SU-DHL-6 (cell line): ENCODE results near the gene SYT8.

Experiments
- H2AFZ ChIP-seq: fragments of 200-600 bp; sonication (generic); 2 replicates; pipeline ENCODE4 v1.6.1; 2014; ENCODE audit warnings: low read depth, mild to moderate bottlenecking, moderate library complexity, mixed read lengths, antibody characterized with exemption, low read length; ENCODE audit not compliant: severe bottlenecking
- H3F3A ChIP-seq: fragments of 200-600 bp; shearing (Covaris generic); 2 replicates; pipeline ENCODE4 v1.6.0; 2016; ENCODE audit warnings: antibody characterized with exemption, mild to moderate bottlenecking; ENCODE audit not compliant: insufficient read depth
- H3K27ac ChIP-seq: fragments of 200-600 bp; sonication (generic); 2 replicates; pipeline ENCODE4 v1.5.1; 2016; ENCODE audit warnings: low read depth, mild to moderate bottlenecking, low read length, moderate library complexity, mixed read lengths
- H3K27me3 ChIP-seq: fragments of 200-600 bp; sonication (generic), shearing (Covaris generic); 2 replicates; pipeline ENCODE4 v1.6.0; 2014; ENCODE audit warnings: mild to moderate bottlenecking, low read length
- H3K36me3 ChIP-seq: fragments of 200-600 bp; sonication (generic); 2 replicates; pipeline ENCODE4 v1.6.1; 2014; ENCODE audit warnings: mild to moderate bottlenecking, low read length, mixed read lengths
- H3K4me2 ChIP-seq: fragments of 300-600, 200-600 bp; shearing (Covaris generic), sonication (generic); 2 replicates; pipeline ENCODE4 v1.6.0; 2014; ENCODE audit warnings: low read length, low read depth, mild to moderate bottlenecking; ENCODE audit not compliant: poor library complexity, severe bottlenecking
- H3K4me3 ChIP-seq: fragments of 200-600 bp; sonication (generic); 2 replicates; pipeline ENCODE4 v1.5.1; 2014; ENCODE audit warnings: antibody characterized with exemption, low read length, mild to moderate bottlenecking, mixed read lengths; ENCODE audit not compliant: insufficient read depth, poor library complexity, severe bottlenecking
- H3K79me2 ChIP-seq: fragments of 200-600 bp; sonication (generic); 2 replicates; pipeline ENCODE4 v1.6.1; 2014; ENCODE audit warnings: mild to moderate bottlenecking, low read length, moderate library complexity; ENCODE audit not compliant: insufficient read depth
- H3K9ac ChIP-seq: fragments of 200-600 bp; sonication (generic); 2 replicates; pipeline ENCODE4 v1.7.0; 2014; ENCODE audit warnings: mild to moderate bottlenecking, low read length
- H3K9me2 ChIP-seq: fragments of 200-600 bp; sonication (generic); replicated peaks from 2 replicates; pipeline ENCODE4 v1.6.1; 2014; ENCODE audit warnings: low read length; ENCODE audit not compliant: insufficient read depth
- H3K9me3 ChIP-seq: fragments of 200-600 bp; sonication (generic); 2 replicates; pipeline ENCODE4 v1.6.1; 2014; ENCODE audit warnings: low read length, mixed read lengths; ENCODE audit not compliant: insufficient read depth
- H4K20me1 ChIP-seq: fragments of 200-600 bp; sonication (generic); 2 replicates; pipeline ENCODE4 v1.6.1; 2014; ENCODE audit warnings: low read depth, mild to moderate bottlenecking, antibody characterized with exemption, low read length, moderate library complexity, mixed read lengths
- EZH2phosphoT487 ChIP-seq: fragments of 200-600 bp; sonication (generic), shearing (Covaris generic); conservative IDR thresholded peaks from 2 replicates; pipeline ENCODE4 v1.6.1; 2018; ENCODE audit warnings: mild to moderate bottlenecking, antibody characterized with exemption, low read length, moderate library complexity, mixed read lengths
- TF ChIP-seq, protein P1 (sequence below): fragments of 200-600 bp; sonication (generic); IDR thresholded peaks from one replicate; pipeline ENCODE4 v1.5.1; 2017; ENCODE audit warnings: antibody characterized with exemption, mild to moderate bottlenecking, low read length, moderate library complexity; ENCODE audit not compliant: insufficient read depth, poor library complexity, severe bottlenecking

SYT8 gene

DNA sequence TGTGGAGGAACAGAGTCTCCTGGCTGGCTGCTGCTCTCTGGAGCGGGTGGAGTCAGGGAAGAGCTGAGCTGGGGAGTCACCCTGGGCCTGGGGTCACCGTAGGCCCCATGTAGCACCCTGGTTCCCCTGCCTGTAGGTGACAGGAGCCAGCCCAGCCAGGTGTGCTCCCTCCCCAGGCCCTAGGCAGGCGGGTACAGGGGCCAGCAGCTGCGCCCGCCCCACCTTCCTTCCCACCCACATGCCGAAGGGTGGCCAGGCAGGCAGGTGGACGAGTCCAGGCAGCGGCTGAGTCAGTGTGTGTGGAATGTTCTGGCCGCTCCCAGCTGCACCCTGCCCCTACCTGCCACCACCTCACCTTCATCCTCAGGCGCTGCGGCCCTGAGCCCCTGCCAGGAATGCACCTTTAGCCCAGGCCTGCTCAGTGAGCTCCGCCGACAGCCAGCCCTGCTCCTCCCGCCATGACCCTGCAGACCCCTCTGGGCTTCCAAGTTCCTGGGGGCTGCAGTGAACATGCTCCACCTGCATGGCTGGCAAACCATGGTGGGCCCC, 654 bp upstream of the SYT8 start:
- Histone ChIP-seq H4K20me1 (no peaks in the 10 kb centered on the region), H3K4me3 (no peak overlapping the region), H3K9me3 (no peaks in the 10 kb centered on the region), H2AFZ (no peak overlapping the region), H3K27me3 (no peaks in the 10 kb centered on the region), H3F3A (no peaks in the 10 kb centered on the region), H3K4me2 (no peak overlapping the region), H3K36me3 (no peaks in the 10 kb centered on the region), H3K79me2 (no peaks in the 10 kb centered on the region), H3K9me2 (no peaks in the 10 kb centered on the region), H3K27ac (no peak overlapping the region), H3K9ac (no peak overlapping the region)
- TF ChIP-seq, protein P1, sequence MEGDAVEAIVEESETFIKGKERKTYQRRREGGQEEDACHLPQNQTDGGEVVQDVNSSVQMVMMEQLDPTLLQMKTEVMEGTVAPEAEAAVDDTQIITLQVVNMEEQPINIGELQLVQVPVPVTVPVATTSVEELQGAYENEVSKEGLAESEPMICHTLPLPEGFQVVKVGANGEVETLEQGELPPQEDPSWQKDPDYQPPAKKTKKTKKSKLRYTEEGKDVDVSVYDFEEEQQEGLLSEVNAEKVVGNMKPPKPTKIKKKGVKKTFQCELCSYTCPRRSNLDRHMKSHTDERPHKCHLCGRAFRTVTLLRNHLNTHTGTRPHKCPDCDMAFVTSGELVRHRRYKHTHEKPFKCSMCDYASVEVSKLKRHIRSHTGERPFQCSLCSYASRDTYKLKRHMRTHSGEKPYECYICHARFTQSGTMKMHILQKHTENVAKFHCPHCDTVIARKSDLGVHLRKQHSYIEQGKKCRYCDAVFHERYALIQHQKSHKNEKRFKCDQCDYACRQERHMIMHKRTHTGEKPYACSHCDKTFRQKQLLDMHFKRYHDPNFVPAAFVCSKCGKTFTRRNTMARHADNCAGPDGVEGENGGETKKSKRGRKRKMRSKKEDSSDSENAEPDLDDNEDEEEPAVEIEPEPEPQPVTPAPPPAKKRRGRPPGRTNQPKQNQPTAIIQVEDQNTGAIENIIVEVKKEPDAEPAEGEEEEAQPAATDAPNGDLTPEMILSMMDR = no peak
- no peak for TF ChIP-seq EZH2phosphoT487

DNA sequence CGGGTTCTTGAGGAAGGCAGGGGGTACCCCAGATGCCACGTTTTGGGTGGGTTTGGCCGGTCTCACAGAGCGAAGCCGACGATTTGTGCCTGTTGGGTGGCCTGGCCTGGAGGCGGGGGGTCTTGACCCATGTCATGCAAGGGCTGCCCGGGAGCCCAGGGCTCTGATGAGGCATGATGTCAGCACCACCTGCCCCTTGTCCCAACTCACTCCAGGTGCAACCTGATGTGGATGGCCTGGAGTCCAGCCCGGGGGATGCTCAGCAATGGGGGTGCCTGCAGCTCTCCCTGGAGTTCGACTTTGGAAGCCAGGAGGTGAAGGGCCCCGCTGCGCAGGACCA, 851 bp downstream of the SYT8 start:
- H3F3A ChIP-seq = no peaks in the 10 kb centered on the region
- H3K9ac ChIP-seq = no peak overlapping the region
- no peaks in the 10 kb centered on the region for H4K20me1 ChIP-seq
- H2AFZ ChIP-seq = no peak overlapping the region
- no peaks in the 10 kb centered on the region for H3K9me2 ChIP-seq
- H3K27ac ChIP-seq = no peak overlapping the region
- no peak overlapping the region for H3K4me2 ChIP-seq
- no peak for TF ChIP-seq EZH2phosphoT487
- TF ChIP-seq, protein P1 = no peak
- no peak overlapping the region for H3K4me3 ChIP-seq
- H3K9me3 ChIP-seq = no peaks in the 10 kb centered on the region
- no peaks in the 10 kb centered on the region for H3K79me2 ChIP-seq
- no peaks in the 10 kb centered on the region for H3K27me3 ChIP-seq
- no peaks in the 10 kb centered on the region for H3K36me3 ChIP-seq

DNA sequence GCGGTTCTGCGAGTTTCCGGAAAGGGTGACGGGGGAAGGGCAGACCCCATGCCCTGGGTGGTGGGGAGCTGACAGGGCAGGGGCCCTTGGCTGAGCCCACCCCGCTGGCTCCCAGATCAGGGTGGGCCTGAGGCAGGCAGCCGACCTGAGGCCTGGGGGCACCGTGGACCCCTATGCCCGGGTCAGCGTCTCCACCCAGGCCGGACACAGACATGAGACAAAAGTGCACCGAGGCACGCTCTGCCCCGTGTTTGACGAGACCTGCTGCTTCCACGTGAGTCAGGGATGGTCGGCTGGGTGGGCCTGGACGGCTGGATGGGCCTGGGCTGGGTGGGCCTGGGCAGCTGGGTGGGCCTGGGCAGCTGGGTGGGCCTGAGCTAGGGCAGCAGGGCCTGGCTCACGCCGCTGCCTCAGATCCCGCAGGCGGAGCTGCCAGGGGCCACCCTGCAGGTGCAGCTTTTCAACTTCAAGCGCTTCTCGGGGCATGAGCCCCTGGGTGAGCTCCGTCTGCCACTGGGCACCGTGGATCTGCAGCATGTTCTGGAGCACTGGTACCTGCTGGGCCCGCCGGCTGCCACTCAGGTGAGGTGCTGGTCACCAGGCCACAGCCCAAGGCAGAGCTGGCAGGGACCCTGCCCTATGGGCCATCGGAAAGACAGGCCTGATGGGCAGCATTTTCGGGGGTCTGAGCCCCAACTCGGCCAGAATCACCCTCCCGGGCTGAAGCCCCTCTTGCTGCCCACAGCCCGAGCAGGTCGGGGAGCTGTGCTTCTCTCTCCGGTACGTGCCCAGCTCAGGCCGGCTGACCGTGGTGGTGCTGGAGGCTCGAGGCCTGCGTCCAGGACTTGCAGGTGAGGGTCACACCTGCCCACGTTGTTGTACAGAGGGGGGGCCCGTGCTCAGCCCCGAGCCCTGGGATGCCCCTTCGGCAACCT, 1.5 kb downstream of the SYT8 start:
- no peaks in the 10 kb centered on the region for H3K9me2 ChIP-seq
- TF ChIP-seq EZH2phosphoT487 = no peak
- TF ChIP-seq, protein P1 = no peak
- H3F3A ChIP-seq = no peaks in the 10 kb centered on the region
- no peak overlapping the region for H3K4me2 ChIP-seq
- no peak overlapping the region for H3K27ac ChIP-seq
- H3K4me3 ChIP-seq = no peak overlapping the region
- H3K9ac ChIP-seq = no peak overlapping the region
- H3K27me3 ChIP-seq = no peaks in the 10 kb centered on the region
- H2AFZ ChIP-seq = no peak overlapping the region
- no peaks in the 10 kb centered on the region for H3K9me3 ChIP-seq
- H4K20me1 ChIP-seq = no peaks in the 10 kb centered on the region
- no peaks in the 10 kb centered on the region for H3K36me3 ChIP-seq
- H3K79me2 ChIP-seq = no peaks in the 10 kb centered on the region
